DMS153 (cell line): Measurements from ENCODE around the gene GXYLT2.

Source experiments
- DNase-seq: peaks from one replicate; lab custom pipeline; 2025; lab: John Stamatoyannopoulos, UW

GXYLT2 gene

GRCh38 chr3:72932416-72932815 lies 44.6 kb downstream of the GXYLT2 start:
- no peak for DNase-seq

- DNase-seq: no peak
These were observed 50.8 kb downstream of the GXYLT2 start for GRCh38 chr3:72938471-72939265.

- DNase-seq: no peak
These were observed 53.4 kb downstream of the GXYLT2 start for GRCh38 chr3:72941245-72941644.

GRCh38 chr3:72942427-72942826 lies 54.6 kb downstream of the GXYLT2 start:
- DNase-seq: no peak

- no peak for DNase-seq
These were observed 56.9 kb downstream of the GXYLT2 start for GRCh38 chr3:72944696-72945095.

- no peak for DNase-seq
These were observed 60.1 kb downstream of the GXYLT2 start for GRCh38 chr3:72947715-72948490.

GRCh38 chr3:72949016-72949415 lies 61.2 kb downstream of the GXYLT2 start:
- DNase-seq: no peak

- no peak for DNase-seq
These were observed 62.5 kb downstream of the GXYLT2 start for GRCh38 chr3:72950372-72950771.

- no peak for DNase-seq
These were observed 63.0 kb downstream of the GXYLT2 start for GRCh38 chr3:72950801-72951200.

GRCh38 chr3:72951259-72951722 lies 63.4 kb downstream of the GXYLT2 start:
- no peak for DNase-seq

- no peak for DNase-seq
These were observed 65.6 kb downstream of the GXYLT2 start for GRCh38 chr3:72953325-72953956.

GRCh38 chr3:72957297-72957696 lies 69.5 kb downstream of the GXYLT2 start:
- no peak for DNase-seq

- no peak for DNase-seq
These were observed 71.5 kb downstream of the GXYLT2 start for GRCh38 chr3:72959336-72959735.

GRCh38 chr3:72960812-72961518 lies 73.1 kb downstream of the GXYLT2 start:
- DNase-seq: peak; percentile 38

GRCh38 chr3:72961752-72962151 lies 73.9 kb downstream of the GXYLT2 start:
- DNase-seq: no peak

GRCh38 chr3:72962317-72962716 lies 74.5 kb downstream of the GXYLT2 start:
- DNase-seq: no peak

- DNase-seq: peak; percentile 12
These were observed 76.8 kb downstream of the GXYLT2 start for GRCh38 chr3:72964633-72965032.

- no peak for DNase-seq
These were observed 80.4 kb downstream of the GXYLT2 start for GRCh38 chr3:72968266-72968664.

GRCh38 chr3:72969766-72970165 lies 81.9 kb downstream of the GXYLT2 start:
- DNase-seq: no peak

GRCh38 chr3:72970942-72971341 lies 83.1 kb downstream of the GXYLT2 start:
- DNase-seq: no peak

GRCh38 chr3:72972706-72973030 lies 84.8 kb downstream of the GXYLT2 start:
- DNase-seq: no peak

GRCh38 chr3:72973031-72973723 lies 85.3 kb downstream of the GXYLT2 start:
- DNase-seq: no peak
